Measurements from ENCODE around the gene NAV3. TPM values are rescaled to one million over a fixed set of nuclear protein-coding genes. Genes with fewer than 3 reads are reported as not detected.
A peak's percentile ranks its signal among the peaks of the same experiment; 100 is the strongest.

The NAV3 gene
- total RNA-seq, 1 donor from 2014 or later: 35.6 TPM

GRCh38 chr12:78119351-78119918 lies 288.7 kb downstream of the NAV3 start:
- DNase-seq: no peak

GRCh38 chr12:78120306-78120705 lies 289.6 kb downstream of the NAV3 start:
- no peak for DNase-seq

GRCh38 chr12:78120866-78121560 lies 290.3 kb downstream of the NAV3 start:
- peak; percentile 28 for DNase-seq

- no peak for DNase-seq
Observed at GRCh38 chr12:78121969-78122610, 291.4 kb downstream of the NAV3 start.

GRCh38 chr12:78128211-78128610 lies 297.5 kb downstream of the NAV3 start:
- no peak for DNase-seq

- no peak for DNase-seq
Observed at GRCh38 chr12:78143717-78144116, 313.0 kb downstream of the NAV3 start.

GRCh38 chr12:78145398-78145797 lies 314.7 kb downstream of the NAV3 start:
- no peak for DNase-seq

- DNase-seq: peak; percentile 41
Observed at GRCh38 chr12:78146365-78146772, 315.7 kb downstream of the NAV3 start.

- peak; percentile 20 for DNase-seq
Observed at GRCh38 chr12:78149459-78149858, 318.8 kb downstream of the NAV3 start.

- DNase-seq: no peak
Observed at GRCh38 chr12:78155546-78155945, 324.9 kb downstream of the NAV3 start.

GRCh38 chr12:78156751-78157150 lies 326.1 kb downstream of the NAV3 start:
- no peak for DNase-seq

GRCh38 chr12:78157199-78157598 lies 326.5 kb downstream of the NAV3 start:
- DNase-seq: no peak

- no peak for DNase-seq
Observed at GRCh38 chr12:78164154-78164553, 333.5 kb downstream of the NAV3 start.

- DNase-seq: no peak
Observed at GRCh38 chr12:78167510-78167909, 336.8 kb downstream of the NAV3 start.

GRCh38 chr12:78171061-78171460 lies 340.4 kb downstream of the NAV3 start:
- DNase-seq: no peak

GRCh38 chr12:78176643-78177042 lies 345.9 kb downstream of the NAV3 start:
- no peak for DNase-seq

- DNase-seq: no peak
Observed at GRCh38 chr12:78177298-78177697, 346.6 kb downstream of the NAV3 start.

GRCh38 chr12:78179346-78179745 lies 348.7 kb downstream of the NAV3 start:
- DNase-seq: no peak

GRCh38 chr12:78181544-78182162 lies 351.0 kb downstream of the NAV3 start:
- DNase-seq: peak; percentile 73

- no peak for DNase-seq
Observed at GRCh38 chr12:78183824-78184223, 353.1 kb downstream of the NAV3 start.

- DNase-seq: no peak
Observed at GRCh38 chr12:78185109-78185508, 354.4 kb downstream of the NAV3 start.

GRCh38 chr12:78185651-78186050 lies 355.0 kb downstream of the NAV3 start:
- DNase-seq: no peak

- DNase-seq: no peak
Observed at GRCh38 chr12:78186670-78187069, 356.0 kb downstream of the NAV3 start.
